HepG2 (cell line): ENCODE data around the gene GPR17. TPM values are rescaled to one million over a fixed set of nuclear protein-coding genes. Genes with fewer than 3 reads are reported as not detected.

Source experiments
- AKAP8 ChIP-seq: sonication (generic); formaldehyde crosslinking; IDR thresholded peaks from 2 replicates; pipeline ENCODE4 v1.5.1; 2020; ENCODE audit warnings: mild to moderate bottlenecking, missing genetic modification reagents
- BCL3 ChIP-seq: sonication (generic); formaldehyde crosslinking; IDR thresholded peaks from 2 replicates; pipeline ENCODE4 v1.5.1; 2020; ENCODE audit warnings: mild to moderate bottlenecking, missing genetic modification reagents, moderate library complexity
- CHD4 ChIP-seq: fragments of 200-600 bp; sonication (generic); IDR thresholded peaks from 2 replicates; pipeline ENCODE4 v1.7.0; 2017; ENCODE audit warnings: mild to moderate bottlenecking, low read length, borderline replicate concordance
- CREM ChIP-seq, 2 experiments: sonication (generic) in 1 of 2; formaldehyde crosslinking in 1 of 2; IDR thresholded peaks; 2 replicates each; pipeline versions ENCODE4 v1.4.0 to v1.6.1; 2016 to 2020; ENCODE audit warnings: antibody characterized with exemption in 1 of 2, mild to moderate bottlenecking in 1 of 2, missing genetic modification reagents in 1 of 2
- HMG20A ChIP-seq: IDR thresholded peaks from 2 replicates; pipeline ENCODE4 v1.6.1; 2016; ENCODE audit warnings: borderline replicate concordance
- HOXA3 ChIP-seq: sonication (generic); formaldehyde crosslinking; IDR thresholded peaks from 2 replicates; pipeline ENCODE4 v1.5.0; 2020; ENCODE audit warnings: missing genetic modification reagents
- MAX ChIP-seq: IDR thresholded peaks from 2 replicates; pipeline ENCODE4 v1.6.1; 2012; ENCODE audit warnings: inconsistent platforms
- NR2C2 ChIP-seq: sonication (generic); formaldehyde crosslinking; IDR thresholded peaks from 2 replicates; pipeline ENCODE4 v1.4.0; 2020; ENCODE audit warnings: missing genetic modification reagents, mild to moderate bottlenecking, moderate library complexity, borderline replicate concordance
- PAF1 ChIP-seq: IDR thresholded peaks from 2 replicates; pipeline ENCODE4 v1.6.1; 2016; ENCODE audit warnings: missing genetic modification reagents, missing compliant biosample characterization
- RXRB ChIP-seq: IDR thresholded peaks from 2 replicates; pipeline ENCODE4 v1.6.1; 2016; ENCODE audit warnings: borderline replicate concordance, missing genetic modification reagents, missing compliant biosample characterization
- SATB2 ChIP-seq: sonication (generic); formaldehyde crosslinking; IDR thresholded peaks from 2 replicates; pipeline ENCODE4 v1.5.0; 2020; ENCODE audit warnings: missing genetic modification reagents
- SKI ChIP-seq: fragments of 450-650 bp; IDR thresholded peaks from one replicate; pipeline ENCODE4 v1.6.1; 2018; ENCODE audit warnings: mild to moderate bottlenecking; ENCODE audit not compliant: partially characterized antibody
- SOX13 ChIP-seq, 3 experiments: fragments of 450-650 bp in 1 of 3; sonication (generic) in 1 of 3; formaldehyde crosslinking in 1 of 3; IDR thresholded peaks in 2 of 3; conservative IDR thresholded peaks in 1 of 3; 2 replicates each; pipeline versions ENCODE4 v1.5.0 to v1.6.1; 2016 to 2020; ENCODE audit warnings: antibody characterized with exemption in 1 of 3, mild to moderate bottlenecking in 1 of 3, missing compliant biosample characterization in 1 of 3, missing genetic modification reagents in 1 of 3, moderate library complexity in 1 of 3
- SRF ChIP-seq: IDR thresholded peaks from 2 replicates; pipeline ENCODE4 v1.6.1; 2011; ENCODE audit warnings: mild to moderate bottlenecking, low read depth, low read length, moderate library complexity
- THRA ChIP-seq: sonication (generic); formaldehyde crosslinking; IDR thresholded peaks from 2 replicates; pipeline ENCODE4 v1.4.0; 2020; ENCODE audit warnings: missing genetic modification reagents, borderline replicate concordance
- YEATS2 ChIP-seq: sonication (generic); formaldehyde crosslinking; IDR thresholded peaks from 2 replicates; pipeline ENCODE4 v1.4.0; 2020; ENCODE audit warnings: missing genetic modification reagents, borderline replicate concordance
- ZNF782 ChIP-seq: sonication (generic); formaldehyde crosslinking; IDR thresholded peaks from 2 replicates; pipeline ENCODE4 v1.4.0; 2020; ENCODE audit warnings: missing genetic modification reagents, mild to moderate bottlenecking, borderline replicate concordance
- polyA plus RNA-seq, 8 experiments: library from polyadenylated mRNA; depleted of rRNA in 3 of 8; stranded (reverse) in 7 of 8; unstranded in 1 of 8; fragments of >200 nt; fragmentation: Illumina TruSeq in 4 of 8; extraction: Trizol in 4 of 8; gene quantifications; 2 replicates each; pipeline versions ENCODE4 v1.2.1 to v1.2.3, GENCODE V29; 2011 to 2016; ENCODE audit warnings: low read depth in 4 of 8, missing spikeins in 1 of 8, mixed read lengths in 1 of 8; ENCODE audit not compliant: insufficient read depth in 1 of 8
- total RNA-seq, 5 experiments: library from RNA; depleted of rRNA; stranded (reverse); fragments of >200 nt; fragmentation: Illumina TruSeq; extraction: Trizol; gene quantifications; 2 replicates each; pipeline ENCODE4 v1.2.3, GENCODE V29; 2016; ENCODE audit warnings: low read depth in 1 of 5
- TF ChIP-seq, protein P1 (sequence below): sonication (generic); formaldehyde crosslinking; IDR thresholded peaks from 2 replicates; pipeline ENCODE4 v1.5.0; 2020; ENCODE audit warnings: mild to moderate bottlenecking, missing genetic modification reagents, moderate library complexity
- TF ChIP-seq, protein P2 (sequence below): sonication (generic); formaldehyde crosslinking; IDR thresholded peaks from 2 replicates; pipeline ENCODE4 v1.4.0; 2020; ENCODE audit warnings: mild to moderate bottlenecking, missing genetic modification reagents
- TF ChIP-seq, protein P3 (sequence below): sonication (generic); formaldehyde crosslinking; IDR thresholded peaks from 2 replicates; pipeline ENCODE4 v1.8.1; 2023; ENCODE audit warnings: mild to moderate bottlenecking, inconsistent platforms, moderate library complexity, missing genetic modification reagents, borderline replicate concordance

GPR17 gene
- total and polyA plus RNA-seq, 2 of the 13 experiments (the other 11 are each of a cell fraction or from before 2014, with no cell fraction given), result not detected

- TF ChIP-seq, protein P1, sequence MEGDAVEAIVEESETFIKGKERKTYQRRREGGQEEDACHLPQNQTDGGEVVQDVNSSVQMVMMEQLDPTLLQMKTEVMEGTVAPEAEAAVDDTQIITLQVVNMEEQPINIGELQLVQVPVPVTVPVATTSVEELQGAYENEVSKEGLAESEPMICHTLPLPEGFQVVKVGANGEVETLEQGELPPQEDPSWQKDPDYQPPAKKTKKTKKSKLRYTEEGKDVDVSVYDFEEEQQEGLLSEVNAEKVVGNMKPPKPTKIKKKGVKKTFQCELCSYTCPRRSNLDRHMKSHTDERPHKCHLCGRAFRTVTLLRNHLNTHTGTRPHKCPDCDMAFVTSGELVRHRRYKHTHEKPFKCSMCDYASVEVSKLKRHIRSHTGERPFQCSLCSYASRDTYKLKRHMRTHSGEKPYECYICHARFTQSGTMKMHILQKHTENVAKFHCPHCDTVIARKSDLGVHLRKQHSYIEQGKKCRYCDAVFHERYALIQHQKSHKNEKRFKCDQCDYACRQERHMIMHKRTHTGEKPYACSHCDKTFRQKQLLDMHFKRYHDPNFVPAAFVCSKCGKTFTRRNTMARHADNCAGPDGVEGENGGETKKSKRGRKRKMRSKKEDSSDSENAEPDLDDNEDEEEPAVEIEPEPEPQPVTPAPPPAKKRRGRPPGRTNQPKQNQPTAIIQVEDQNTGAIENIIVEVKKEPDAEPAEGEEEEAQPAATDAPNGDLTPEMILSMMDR (CRISPR knock-in tag), result peak; percentile 58
- TF ChIP-seq ZNF782 (CRISPR knock-in tag) (peak; percentile 10; the same call in 1 of the 2 replicates), NR2C2 (CRISPR knock-in tag) (0 out of 2 replicates have a peak, but pooled peaks have one; percentile 16), BCL3 (CRISPR knock-in tag) (no peak), SRF (no peak), SOX13 (IDR thresholded peaks at IDR 0.05) (no peak), SOX13 (CRISPR knock-in tag; conservative IDR thresholded peaks at IDR 0.05 in 1 of 2, IDR thresholded peaks at IDR 0.05 in 1 of 2) (peak in 1 of 2 experiments; percentile 38; a peak in 2 of 4 replicates), THRA (CRISPR knock-in tag) (peak; percentile 55; the same call in 1 of the 2 replicates), AKAP8 (CRISPR knock-in tag) (0 out of 2 replicates have a peak, but pooled peaks have one; percentile 51), CREM (IDR thresholded peaks at IDR 0.05) (peak; percentile 56; the same call in 1 of the 2 replicates), CREM (CRISPR knock-in tag; IDR thresholded peaks at IDR 0.05) (no peak), RXRB (CRISPR knock-in tag) (peak; percentile 50), PAF1 (CRISPR knock-in tag) (no peak), MAX (peak; percentile 94), YEATS2 (CRISPR knock-in tag) (peak; percentile 70; the same call in 1 of the 2 replicates), HOXA3 (peak; percentile 78), CHD4 (no peak), SKI (peak; percentile 28), SATB2 (no peak), HMG20A (CRISPR knock-in tag) (peak; percentile 26; the same call in 1 of the 2 replicates)
- TF ChIP-seq, protein P2, sequence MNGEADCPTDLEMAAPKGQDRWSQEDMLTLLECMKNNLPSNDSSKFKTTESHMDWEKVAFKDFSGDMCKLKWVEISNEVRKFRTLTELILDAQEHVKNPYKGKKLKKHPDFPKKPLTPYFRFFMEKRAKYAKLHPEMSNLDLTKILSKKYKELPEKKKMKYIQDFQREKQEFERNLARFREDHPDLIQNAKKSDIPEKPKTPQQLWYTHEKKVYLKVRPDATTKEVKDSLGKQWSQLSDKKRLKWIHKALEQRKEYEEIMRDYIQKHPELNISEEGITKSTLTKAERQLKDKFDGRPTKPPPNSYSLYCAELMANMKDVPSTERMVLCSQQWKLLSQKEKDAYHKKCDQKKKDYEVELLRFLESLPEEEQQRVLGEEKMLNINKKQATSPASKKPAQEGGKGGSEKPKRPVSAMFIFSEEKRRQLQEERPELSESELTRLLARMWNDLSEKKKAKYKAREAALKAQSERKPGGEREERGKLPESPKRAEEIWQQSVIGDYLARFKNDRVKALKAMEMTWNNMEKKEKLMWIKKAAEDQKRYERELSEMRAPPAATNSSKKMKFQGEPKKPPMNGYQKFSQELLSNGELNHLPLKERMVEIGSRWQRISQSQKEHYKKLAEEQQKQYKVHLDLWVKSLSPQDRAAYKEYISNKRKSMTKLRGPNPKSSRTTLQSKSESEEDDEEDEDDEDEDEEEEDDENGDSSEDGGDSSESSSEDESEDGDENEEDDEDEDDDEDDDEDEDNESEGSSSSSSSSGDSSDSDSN (CRISPR knock-in tag), result no peak
- TF ChIP-seq, protein P3, sequence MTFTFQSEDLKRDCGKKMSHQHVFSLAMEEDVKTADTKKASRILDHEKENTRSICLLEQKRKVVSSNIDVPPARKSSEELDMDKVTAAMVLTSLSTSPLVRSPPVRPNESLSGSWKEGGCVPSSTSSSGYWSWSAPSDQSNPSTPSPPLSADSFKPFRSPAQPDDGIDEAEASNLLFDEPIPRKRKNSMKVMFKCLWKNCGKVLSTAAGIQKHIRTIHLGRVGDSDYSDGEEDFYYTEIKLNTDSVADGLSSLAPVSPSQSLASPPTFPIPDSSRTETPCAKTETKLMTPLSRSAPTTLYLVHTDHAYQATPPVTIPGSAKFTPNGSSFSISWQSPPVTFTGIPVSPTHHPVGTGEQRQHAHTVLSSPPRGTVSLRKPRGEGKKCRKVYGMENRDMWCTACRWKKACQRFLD, result no peak
These were observed 54.7 kb downstream of the GPR17 start (continued) for GRCh38 chr2:127700527-127701192.
